Prostate gland (tissue), 2 donors: ENCODE measurements around the gene ZCRB1.
A peak's percentile ranks its signal among the peaks of the same experiment; 100 is the strongest.

ENCODE experiments used
- CTCF ChIP-seq, 4 experiments: fragments of 200-600 bp in 2 of 4; fragments of 450-650 bp in 2 of 4; sonication (generic) in 2 of 4; IDR thresholded peaks; 1 replicate in 3 of 4; 2 replicates in 1 of 4; pipeline ENCODE4 v1.5.1; 2016 to 2019; ENCODE audit warnings: antibody characterized with exemption in 4 of 4, mild to moderate bottlenecking in 2 of 4, moderate library complexity in 2 of 4
- POLR2A ChIP-seq: fragments of 450-650 bp; IDR thresholded peaks from one replicate; pipeline ENCODE4 v1.6.1; 2016; ENCODE audit warnings: antibody characterized with exemption, mild to moderate bottlenecking

- TF ChIP-seq CTCF (IDR thresholded peaks at IDR 0.05) (peak in 3 of 4 experiments; percentile 45 to 61 (median 56)), POLR2A (no peak)
Observed at GRCh38 chr12:42372154-42372791, 46.4 kb upstream of the ZCRB1 start.
